BJ (cell line): Measurements from ENCODE around the gene EML3. TPM values are rescaled to one million over a fixed set of nuclear protein-coding genes. Genes with fewer than 3 reads are reported as not detected.
A peak's percentile ranks its signal among the peaks of the same experiment; 100 is the strongest.

Source experiments
- CTCF ChIA-PET: fragments of 350-600 bp; formaldehyde crosslinking; extraction: SDS; loops from one replicate; lab custom pipeline; 2021; ENCODE audit warnings: antibody characterized with exemption, inconsistent platforms; lab: Yijun Ruan, JAX
- POLR2A ChIA-PET: fragments of 300-600 bp; sonication (Branson Sonifier 250); formaldehyde crosslinking; extraction: SDS; loops from one replicate; lab custom pipeline; 2021; ENCODE audit warnings: antibody characterized with exemption; lab: Charles Lee
- DNase-seq: peaks from one replicate; pipeline ENCODE4 v3.0.0-alpha.2; 2011; ENCODE audit warnings: low read depth
- H3K27me3 ChIP-seq: 2 replicates; pipeline ENCODE4 v1.6.0; 2011; ENCODE audit warnings: low read length; ENCODE audit not compliant: control insufficient read depth, insufficient read depth
- H3K36me3 ChIP-seq: 2 replicates; pipeline ENCODE4 v1.5.1; 2011; ENCODE audit warnings: low read length; ENCODE audit not compliant: control insufficient read depth, insufficient read depth
- H3K4me3 ChIP-seq: 2 replicates; pipeline ENCODE4 v1.5.1; 2011; ENCODE audit warnings: low read depth, mild to moderate bottlenecking, control low read depth, low read length
- CTCF ChIP-seq: IDR thresholded peaks from 2 replicates; pipeline ENCODE4 v1.5.1; 2011; ENCODE audit warnings: low read depth, mild to moderate bottlenecking, control low read depth, inconsistent platforms, low read length, moderate library complexity; ENCODE audit not compliant: insufficient read depth
- polyA plus RNA-seq: library from polyadenylated mRNA; depleted of rRNA; stranded (reverse); fragments of >200 nt; gene quantifications from 2 replicates; pipeline ENCODE4 v1.2.3, GENCODE V29; 2011

EML3 gene
- polyA plus RNA-seq, 1 experiment, result 26.5 TPM

GRCh38 chr11:62577046-62577714 is 35.4 kb downstream of the EML3 start:
- no peak for DNase-seq
- ChIA-PET CTCF (interaction anchor here (1.6 kb wide), 1 partner anchor 35 kb away, joined by 7 read pairs; no protein-coding TSS in a partner anchor), POLR2A (no interaction called here)
- H3K4me3 ChIP-seq, result no peak overlapping the region
- H3K36me3 ChIP-seq, result peaks cover 12% of the 10 kb centered on the region
- no peak for TF ChIP-seq CTCF
- H3K27me3 ChIP-seq, result no peaks in the 10 kb centered on the region

DNA sequence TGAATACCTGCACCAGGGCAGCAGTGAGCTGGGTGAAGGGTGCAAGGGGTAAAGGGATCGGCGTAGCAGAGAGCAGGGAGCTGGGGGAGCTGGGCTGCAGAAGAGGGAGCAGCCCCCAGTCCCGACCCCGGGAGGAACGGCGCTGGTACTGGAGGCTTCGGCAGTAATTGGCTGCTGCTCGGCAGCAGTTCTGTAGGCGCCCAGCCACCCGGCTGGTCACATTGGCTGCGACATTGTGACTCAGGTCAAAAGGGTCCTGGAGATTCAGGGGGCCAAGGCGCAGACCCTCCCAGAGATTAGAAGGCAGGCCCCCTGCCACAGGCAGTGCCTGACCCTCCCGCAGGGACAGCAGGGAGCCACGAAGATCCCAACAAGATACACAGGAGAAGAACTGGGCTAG is 36.7 kb downstream of the EML3 start:
- H3K27me3 ChIP-seq, result no peaks in the 10 kb centered on the region
- CTCF ChIA-PET, result interaction anchor here (1.4 to 2.3 kb wide), 2 partner anchors 181 to 288 kb away, joined by 3 to 11 read pairs; no protein-coding TSS in a partner anchor
- TF ChIP-seq CTCF, result no peak
- POLR2A ChIA-PET, result no interaction called here
- H3K4me3 ChIP-seq, result no peak overlapping the region; the same call in 1 of the 2 replicates
- peaks cover 15% of the 10 kb centered on the region for H3K36me3 ChIP-seq
- DNase-seq, result no peak

DNA sequence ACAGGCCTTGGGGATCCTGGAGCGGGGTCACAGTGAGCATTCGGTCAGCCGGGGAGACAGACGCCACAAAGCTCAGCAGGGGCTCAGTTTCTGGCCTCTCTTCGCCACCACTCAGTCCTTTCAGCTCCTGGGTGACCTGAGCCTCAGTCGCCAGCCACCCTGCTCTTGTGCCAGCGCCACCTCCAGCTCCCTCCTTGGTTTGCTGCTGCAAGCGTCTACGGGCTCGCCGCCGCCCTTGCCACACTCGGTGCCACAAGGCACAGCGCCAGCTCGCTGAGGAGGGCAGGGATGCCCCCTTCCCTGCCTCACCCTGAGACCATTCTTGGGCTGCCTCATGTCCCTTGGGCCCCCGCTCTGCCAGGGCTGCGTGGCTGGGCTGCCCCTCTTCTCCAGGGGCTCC is 37.4 kb downstream of the EML3 start:
- no peak for TF ChIP-seq CTCF
- DNase-seq, result no peak
- Histone ChIP-seq H3K36me3 (peaks cover 19% of the 10 kb centered on the region), H3K27me3 (no peaks in the 10 kb centered on the region), H3K4me3 (peak overlapping the region; percentile 63)
- ChIA-PET CTCF (interaction anchor here (0.5 to 2.8 kb wide), 7 partner anchors 10 to 306 kb away, joined by 3 to 16 read pairs (median 4); partner anchors contain the start of genes EML3, SLC3A2 and TUT1), POLR2A (no interaction called here)

- ChIA-PET CTCF (interaction anchor here (0.5 to 2.8 kb wide), 8 partner anchors 11 to 307 kb away, joined by 3 to 16 read pairs (median 5); partner anchors contain the start of genes EML3, SLC3A2 and TUT1), POLR2A (interaction anchor here (0.5 to 1.3 kb wide), 10 partner anchors 10 to 511 kb away, joined by 3 to 25 read pairs (median 5); partner anchors contain the start of genes HNRNPUL2, TUT1 and ZBTB3)
- no peak for TF ChIP-seq CTCF
- no peak for DNase-seq
- Histone ChIP-seq H3K27me3 (no peaks in the 10 kb centered on the region), H3K36me3 (peaks cover 21% of the 10 kb centered on the region), H3K4me3 (peak overlapping the region; percentile 63)
Measured at GRCh38 chr11:62574363-62575071, 38.1 kb downstream of the EML3 start.
